Neural cell (in vitro differentiated cells): Measurements from ENCODE around the gene MAP4K4.

Source experiments
- EZH2 ChIP-seq: fragments of 200-600, 300-800 bp; shearing (Covaris generic), sonication (generic); IDR thresholded peaks from 2 replicates; pipeline ENCODE4 v1.6.1; 2014; ENCODE audit warnings: antibody characterized with exemption, low read length, borderline replicate concordance, mild to moderate bottlenecking; ENCODE audit not compliant: insufficient read depth, poor library complexity, severe bottlenecking
- POLR2AphosphoS5 ChIP-seq: IDR thresholded peaks from 2 replicates; pipeline ENCODE4 v1.6.1; 2012
- TF ChIP-seq, protein P1 (sequence below): fragments of 450-650 bp; IDR thresholded peaks from 2 replicates; pipeline ENCODE4 v1.5.1; 2014; ENCODE audit warnings: antibody characterized with exemption, mild to moderate bottlenecking, moderate library complexity; ENCODE audit not compliant: poor library complexity, severe bottlenecking
- TF ChIP-seq, protein P2 (sequence below): IDR thresholded peaks from 2 replicates; pipeline ENCODE4 v1.6.1; 2012; ENCODE audit warnings: borderline replicate concordance

DNA sequence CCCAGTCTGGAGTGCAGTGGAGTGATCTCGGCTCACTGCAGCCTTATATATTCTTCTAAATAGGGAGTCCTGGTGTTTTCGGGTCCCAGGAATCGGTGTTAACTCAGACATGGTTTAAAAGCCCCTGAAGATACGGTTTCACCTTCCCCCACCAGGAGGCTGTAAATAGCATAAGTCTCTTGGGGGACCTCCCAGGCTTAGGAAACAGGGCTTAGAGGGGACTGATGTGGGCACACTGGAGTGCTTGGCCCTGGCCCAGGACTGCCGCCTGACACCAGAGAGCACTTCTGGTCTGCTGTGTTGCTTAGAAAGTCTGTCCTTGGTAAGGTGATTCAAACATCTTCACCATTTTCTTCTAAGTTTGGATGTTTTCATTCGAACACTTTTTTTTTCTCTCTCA lies 39.7 kb upstream of the MAP4K4 start:
- TF ChIP-seq, protein P1, sequence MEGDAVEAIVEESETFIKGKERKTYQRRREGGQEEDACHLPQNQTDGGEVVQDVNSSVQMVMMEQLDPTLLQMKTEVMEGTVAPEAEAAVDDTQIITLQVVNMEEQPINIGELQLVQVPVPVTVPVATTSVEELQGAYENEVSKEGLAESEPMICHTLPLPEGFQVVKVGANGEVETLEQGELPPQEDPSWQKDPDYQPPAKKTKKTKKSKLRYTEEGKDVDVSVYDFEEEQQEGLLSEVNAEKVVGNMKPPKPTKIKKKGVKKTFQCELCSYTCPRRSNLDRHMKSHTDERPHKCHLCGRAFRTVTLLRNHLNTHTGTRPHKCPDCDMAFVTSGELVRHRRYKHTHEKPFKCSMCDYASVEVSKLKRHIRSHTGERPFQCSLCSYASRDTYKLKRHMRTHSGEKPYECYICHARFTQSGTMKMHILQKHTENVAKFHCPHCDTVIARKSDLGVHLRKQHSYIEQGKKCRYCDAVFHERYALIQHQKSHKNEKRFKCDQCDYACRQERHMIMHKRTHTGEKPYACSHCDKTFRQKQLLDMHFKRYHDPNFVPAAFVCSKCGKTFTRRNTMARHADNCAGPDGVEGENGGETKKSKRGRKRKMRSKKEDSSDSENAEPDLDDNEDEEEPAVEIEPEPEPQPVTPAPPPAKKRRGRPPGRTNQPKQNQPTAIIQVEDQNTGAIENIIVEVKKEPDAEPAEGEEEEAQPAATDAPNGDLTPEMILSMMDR: no peak
- TF ChIP-seq POLR2AphosphoS5 (no peak), EZH2 (no peak)
- TF ChIP-seq, protein P2, sequence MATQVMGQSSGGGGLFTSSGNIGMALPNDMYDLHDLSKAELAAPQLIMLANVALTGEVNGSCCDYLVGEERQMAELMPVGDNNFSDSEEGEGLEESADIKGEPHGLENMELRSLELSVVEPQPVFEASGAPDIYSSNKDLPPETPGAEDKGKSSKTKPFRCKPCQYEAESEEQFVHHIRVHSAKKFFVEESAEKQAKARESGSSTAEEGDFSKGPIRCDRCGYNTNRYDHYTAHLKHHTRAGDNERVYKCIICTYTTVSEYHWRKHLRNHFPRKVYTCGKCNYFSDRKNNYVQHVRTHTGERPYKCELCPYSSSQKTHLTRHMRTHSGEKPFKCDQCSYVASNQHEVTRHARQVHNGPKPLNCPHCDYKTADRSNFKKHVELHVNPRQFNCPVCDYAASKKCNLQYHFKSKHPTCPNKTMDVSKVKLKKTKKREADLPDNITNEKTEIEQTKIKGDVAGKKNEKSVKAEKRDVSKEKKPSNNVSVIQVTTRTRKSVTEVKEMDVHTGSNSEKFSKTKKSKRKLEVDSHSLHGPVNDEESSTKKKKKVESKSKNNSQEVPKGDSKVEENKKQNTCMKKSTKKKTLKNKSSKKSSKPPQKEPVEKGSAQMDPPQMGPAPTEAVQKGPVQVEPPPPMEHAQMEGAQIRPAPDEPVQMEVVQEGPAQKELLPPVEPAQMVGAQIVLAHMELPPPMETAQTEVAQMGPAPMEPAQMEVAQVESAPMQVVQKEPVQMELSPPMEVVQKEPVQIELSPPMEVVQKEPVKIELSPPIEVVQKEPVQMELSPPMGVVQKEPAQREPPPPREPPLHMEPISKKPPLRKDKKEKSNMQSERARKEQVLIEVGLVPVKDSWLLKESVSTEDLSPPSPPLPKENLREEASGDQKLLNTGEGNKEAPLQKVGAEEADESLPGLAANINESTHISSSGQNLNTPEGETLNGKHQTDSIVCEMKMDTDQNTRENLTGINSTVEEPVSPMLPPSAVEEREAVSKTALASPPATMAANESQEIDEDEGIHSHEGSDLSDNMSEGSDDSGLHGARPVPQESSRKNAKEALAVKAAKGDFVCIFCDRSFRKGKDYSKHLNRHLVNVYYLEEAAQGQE: no peak
